Endodermal cell (in vitro differentiated cells): ENCODE measurements around the gene CLDN14. TPM values are rescaled to one million over a fixed set of nuclear protein-coding genes. Genes with fewer than 3 reads are reported as not detected.

ENCODE experiments used
- DNase-seq: peaks from one replicate; pipeline ENCODE4 v3.0.0-alpha.2; 2017
- H3K27ac ChIP-seq: 2 replicates; pipeline ENCODE4 v1.5.1; 2013; ENCODE audit warnings: mild to moderate bottlenecking, low read depth, low read length, moderate library complexity
- H3K27me3 ChIP-seq: 2 replicates; pipeline ENCODE4 v1.6.1; 2013; ENCODE audit warnings: mild to moderate bottlenecking, low read length, moderate library complexity; ENCODE audit not compliant: insufficient read depth, control insufficient read depth, poor library complexity, severe bottlenecking
- H3K36me3 ChIP-seq: 2 replicates; pipeline ENCODE4 v1.7.0; 2013; ENCODE audit warnings: mild to moderate bottlenecking, low read length, moderate library complexity; ENCODE audit not compliant: control insufficient read depth, insufficient read depth
- H3K4me1 ChIP-seq: one replicate; pipeline ENCODE4 v1.7.0; 2013; ENCODE audit warnings: low read length; ENCODE audit not compliant: control insufficient read depth, insufficient read depth
- H3K4me3 ChIP-seq: 2 replicates; pipeline ENCODE4 v1.5.1; 2013; ENCODE audit warnings: mild to moderate bottlenecking, low read length, moderate library complexity
- H3K9ac ChIP-seq: 2 replicates; pipeline ENCODE4 v1.6.1; 2013; ENCODE audit warnings: mild to moderate bottlenecking, low read length, moderate library complexity; ENCODE audit not compliant: poor library complexity, severe bottlenecking; ENCODE audit errors: extremely low read depth
- H3K9me3 ChIP-seq: 2 replicates; pipeline ENCODE4 v1.6.1; 2013; ENCODE audit warnings: mild to moderate bottlenecking, low read length, moderate library complexity; ENCODE audit not compliant: control insufficient read depth
- H3K27ac Mint-ChIP-seq: 2 replicates; pipeline ENCODE4 v1.8.0; 2020; ENCODE audit warnings: mixed read lengths
- H3K27me3 Mint-ChIP-seq: 2 replicates; pipeline ENCODE4 v1.8.0; 2021; ENCODE audit warnings: mild to moderate bottlenecking, mixed read lengths; ENCODE audit not compliant: insufficient read depth
- H3K36me3 Mint-ChIP-seq: 2 replicates; pipeline ENCODE4 v1.8.0; 2020; ENCODE audit warnings: low read depth, mixed read lengths
- H3K4me1 Mint-ChIP-seq: 2 replicates; pipeline ENCODE4 v1.8.0; 2020; ENCODE audit warnings: mixed read lengths
- H3K4me3 Mint-ChIP-seq: 2 replicates; pipeline ENCODE4 v1.8.0; 2020; ENCODE audit warnings: mild to moderate bottlenecking, moderate library complexity, mixed read lengths
- H3K9me3 Mint-ChIP-seq: 2 replicates; pipeline ENCODE4 v1.8.0; 2020; ENCODE audit warnings: mild to moderate bottlenecking, mixed read lengths
- CTCF ChIP-seq: fragments of 200-600 bp; sonication (generic); conservative IDR thresholded peaks from 2 replicates; pipeline ENCODE4 v1.5.0; 2021; ENCODE audit warnings: antibody characterized with exemption, mild to moderate bottlenecking
- WGBS, 2 experiments: methylation state at CpG; one replicate each; pipeline versions ENCODE4 v1.1.5 to v1.1.7; 2013; ENCODE audit warnings: missing lambda C conversion rate in 2 of 2, mixed read lengths in 1 of 2; ENCODE audit not compliant: insufficient coverage in 1 of 2, insufficient read length in 1 of 2; 5-methylcytosine and 5-hydroxymethylcytosine counted together
- total RNA-seq, 2 donors: library from RNA; stranded (reverse); fragmentation: NEBNext Ultra II Directional in 1 of 2; extraction: Animal tissue kit (Norgen Biotek cat#: 25700) in 1 of 2; gene quantifications; 2 replicates in 1 of 2; 3 replicates in 1 of 2; pipeline ENCODE4 v1.2.1, GENCODE V29; 2021

CLDN14 gene
- total RNA-seq, 2 donors from 2014 or later, result not detected

GRCh38 chr21:36502365-36502764 lies 22.4 kb upstream of the CLDN14 start:
- no peak for TF ChIP-seq CTCF
- H3K4me1 ChIP-seq, result no peaks in the 10 kb centered on the region
- H3K9ac ChIP-seq, result no peak overlapping the region
- Mint-ChIP-seq H3K36me3 (no peaks in the 10 kb centered on the region), H3K9me3 (peaks cover 2% of the 10 kb centered on the region), H3K4me3 (no peak overlapping the region), H3K4me1 (peaks cover 16% of the 10 kb centered on the region), H3K27ac (no peak overlapping the region), H3K27me3 (no peaks in the 10 kb centered on the region)
- H3K9me3 ChIP-seq, result no peaks in the 10 kb centered on the region
- H3K27me3 ChIP-seq, result no peaks in the 10 kb centered on the region
- DNase-seq, result no peak
- H3K27ac ChIP-seq, result no peak overlapping the region
- H3K4me3 ChIP-seq, result no peak overlapping the region
- 93 to 100% methylated on average over 1 to 2 of the region's 2 CpGs for WGBS, 2 experiments
- no peaks in the 10 kb centered on the region for H3K36me3 ChIP-seq

DNA sequence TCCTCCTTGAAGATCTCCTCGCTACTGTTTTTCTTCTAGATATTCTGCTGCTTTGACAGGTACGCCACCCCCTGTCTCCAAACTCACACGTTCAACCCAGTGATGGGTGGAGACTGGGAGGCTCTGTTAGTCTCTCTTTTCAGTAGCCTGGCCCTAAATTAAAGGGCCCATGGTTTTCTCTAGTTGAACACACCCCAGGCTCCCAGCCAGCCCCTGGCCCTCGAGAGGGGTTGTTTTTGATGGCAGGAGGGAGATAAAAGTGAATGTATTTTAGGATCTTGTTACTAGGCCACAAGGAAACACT lies 21.6 kb upstream of the CLDN14 start:
- Histone ChIP-seq H3K4me1 (no peaks in the 10 kb centered on the region), H3K27me3 (no peaks in the 10 kb centered on the region), H3K9me3 (no peaks in the 10 kb centered on the region), H3K4me3 (no peak overlapping the region), H3K27ac (no peak overlapping the region), H3K36me3 (no peaks in the 10 kb centered on the region), H3K9ac (no peak overlapping the region)
- Mint-ChIP-seq H3K27me3 (no peaks in the 10 kb centered on the region), H3K4me1 (peaks cover 16% of the 10 kb centered on the region), H3K9me3 (peaks cover 3% of the 10 kb centered on the region), H3K36me3 (no peaks in the 10 kb centered on the region), H3K27ac (no peak overlapping the region), H3K4me3 (no peak overlapping the region)
- no peak for DNase-seq
- TF ChIP-seq CTCF, result no peak
- 85 to 100% methylated on average over 1 to 4 of the region's 4 CpGs for WGBS, 2 experiments

- Histone ChIP-seq H3K9me3 (no peaks in the 10 kb centered on the region), H3K4me3 (no peak overlapping the region), H3K27me3 (no peaks in the 10 kb centered on the region), H3K9ac (no peak overlapping the region), H3K36me3 (no peaks in the 10 kb centered on the region), H3K27ac (no peak overlapping the region), H3K4me1 (no peaks in the 10 kb centered on the region)
- peaks cover 14% of the 10 kb centered on the region for H3K4me1 Mint-ChIP-seq
- DNase-seq, result no peak
- H3K4me3 Mint-ChIP-seq, result no peak overlapping the region
- no peaks in the 10 kb centered on the region for H3K36me3 Mint-ChIP-seq
- H3K27ac Mint-ChIP-seq, result no peak overlapping the region
- WGBS, 2 experiments, result 92 to 94% methylated on average over 24 to 25 of the region's 25 CpGs
- H3K9me3 Mint-ChIP-seq, result peaks cover 6% of the 10 kb centered on the region
- peaks cover 2% of the 10 kb centered on the region for H3K27me3 Mint-ChIP-seq
- no peak for TF ChIP-seq CTCF
These were observed 19.9 kb upstream of the CLDN14 start for GRCh38 chr21:36499578-36500471.
